GM18505 (cell line): ENCODE data around the gene ASPRV1.
"Not testable (repeated sequence)": the region's sequence is repeated elsewhere in the genome, so short reads cannot be mapped to it uniquely, and the experiment has no call there.

ENCODE experiments used
- ATAC-seq: cut with Tn5 transposase; IDR thresholded peaks from one replicate; pipeline ENCODE4 v1.9.1; 2021; ENCODE audit not compliant: unreplicated experiment
- POLR2A ChIP-seq: IDR thresholded peaks from 4 replicates; pipeline ENCODE4 v1.6.1; 2011; ENCODE audit warnings: borderline replicate concordance; ENCODE audit not compliant: insufficient read depth, insufficient read length; ENCODE audit errors: extremely low read depth

The ASPRV1 gene

DNA sequence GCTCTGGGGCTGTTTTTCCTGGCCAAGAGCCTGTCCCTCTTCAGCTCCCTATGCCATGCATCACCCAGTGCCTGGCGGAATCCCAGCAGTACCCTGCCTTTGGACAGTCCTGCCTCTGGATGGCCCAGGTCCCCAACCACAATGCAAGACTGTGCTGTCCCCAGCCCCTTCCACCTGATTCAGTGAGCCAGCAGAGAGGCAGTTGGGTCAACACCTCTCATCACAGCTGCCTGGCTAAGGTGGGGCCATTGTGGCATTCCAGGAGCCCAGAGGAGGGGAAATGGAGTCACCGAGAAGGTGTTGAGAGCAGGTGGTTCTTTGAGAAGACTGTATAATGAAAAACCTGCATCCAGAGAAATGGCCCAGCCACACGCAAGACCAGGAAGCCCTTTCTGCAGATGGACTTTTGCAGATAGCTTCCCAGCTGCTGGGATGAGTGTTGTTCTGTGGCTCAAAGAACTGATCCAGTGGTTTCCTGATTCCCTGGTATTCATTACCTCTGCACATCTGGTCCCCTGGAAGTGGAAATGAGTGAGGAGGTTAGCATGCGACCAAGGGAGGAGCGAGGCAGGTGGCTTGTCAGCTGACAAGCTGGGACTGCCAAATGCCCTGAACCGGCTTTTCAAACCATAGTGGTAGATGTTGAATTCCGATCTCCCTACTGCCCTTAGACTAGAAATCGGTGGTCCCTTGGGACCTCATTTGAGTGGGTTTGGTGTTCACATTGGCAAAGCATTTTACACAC, 1.7 kb upstream of the ASPRV1 start:
- no peak for ATAC-seq
- TF ChIP-seq POLR2A: no peak

DNA sequence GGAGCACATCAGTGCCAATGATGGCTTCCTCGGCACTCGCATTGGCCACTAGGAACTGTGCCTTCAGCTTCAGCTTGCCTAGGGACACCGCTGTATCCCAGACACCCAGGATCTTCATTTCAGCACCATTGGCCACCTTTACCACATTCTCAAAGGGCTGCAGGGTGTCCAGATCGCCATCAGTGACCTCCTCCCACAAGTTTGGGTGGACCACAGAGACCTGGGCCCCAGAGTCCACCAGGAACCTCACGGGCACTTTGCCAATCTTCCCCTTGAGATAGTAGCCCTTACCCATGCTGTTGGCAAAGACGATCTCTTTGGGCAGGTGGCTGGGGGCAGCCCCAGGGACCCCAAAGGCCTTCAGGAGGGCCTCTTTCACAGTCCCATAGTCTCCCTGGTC, 610 bp downstream of the ASPRV1 start:
- ATAC-seq: no peak
- no peak for TF ChIP-seq POLR2A

DNA sequence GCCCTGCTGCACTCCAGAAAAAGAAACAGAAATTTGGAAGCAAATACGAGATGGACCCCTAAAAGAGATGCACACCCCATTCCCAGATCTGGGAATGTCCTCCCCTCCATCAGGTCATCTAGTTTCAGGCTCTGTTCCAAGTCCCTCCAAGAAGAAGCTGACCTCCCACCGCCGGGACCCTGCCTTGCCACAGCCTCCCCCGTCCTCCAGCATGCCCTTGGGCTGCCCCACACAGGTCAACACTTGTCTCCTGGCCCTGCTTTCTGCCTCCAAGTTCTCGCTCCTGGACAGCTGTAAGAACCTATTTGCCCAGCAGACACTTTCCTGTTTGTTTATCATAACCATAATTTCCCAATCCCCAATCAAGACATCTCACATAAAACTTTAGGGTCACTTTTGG, 2.0 kb downstream of the ASPRV1 start:
- no peak for ATAC-seq
- no peak for TF ChIP-seq POLR2A

DNA sequence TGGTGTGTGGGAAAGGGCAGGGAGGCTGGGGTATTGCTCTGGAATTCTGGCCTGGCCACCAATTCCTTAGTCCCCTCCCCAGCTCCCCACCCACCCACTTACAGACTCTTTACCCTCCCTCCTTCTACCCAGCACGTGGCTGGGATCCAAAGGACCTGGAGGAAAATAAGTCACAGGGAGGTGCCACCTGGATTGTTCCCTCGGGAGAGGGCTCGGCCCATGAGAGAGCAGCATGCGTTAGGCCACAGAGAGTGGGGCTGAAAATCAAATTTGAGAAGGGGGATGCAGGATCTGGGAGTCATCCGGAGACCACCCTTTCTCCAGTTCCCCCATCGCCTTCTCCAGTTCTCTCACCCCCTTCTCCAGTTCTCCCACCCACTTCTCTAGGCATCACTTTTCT, 3.0 kb downstream of the ASPRV1 start:
- ATAC-seq: no peak
- TF ChIP-seq POLR2A: no peak

DNA sequence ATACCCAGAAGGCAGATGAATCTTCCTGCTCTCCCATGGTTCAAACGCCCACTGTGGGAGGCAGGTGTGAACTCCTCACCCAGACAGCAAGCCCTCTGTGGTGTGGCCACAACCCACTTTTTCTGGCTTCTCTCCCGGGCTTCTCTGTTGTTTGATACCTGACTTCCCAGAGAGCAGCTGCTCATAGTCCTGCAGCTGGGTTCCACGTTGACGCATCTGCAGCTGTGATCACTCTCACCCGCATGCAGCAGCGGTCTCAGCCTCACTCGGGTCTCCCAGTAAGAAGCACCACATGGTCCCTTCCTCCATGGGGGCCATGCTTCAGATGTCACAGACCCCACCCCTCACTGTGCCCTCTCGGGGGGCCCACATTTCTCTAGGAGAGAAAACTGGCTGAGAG, 3.5 kb downstream of the ASPRV1 start:
- no peak for ATAC-seq
- no peak for TF ChIP-seq POLR2A

DNA sequence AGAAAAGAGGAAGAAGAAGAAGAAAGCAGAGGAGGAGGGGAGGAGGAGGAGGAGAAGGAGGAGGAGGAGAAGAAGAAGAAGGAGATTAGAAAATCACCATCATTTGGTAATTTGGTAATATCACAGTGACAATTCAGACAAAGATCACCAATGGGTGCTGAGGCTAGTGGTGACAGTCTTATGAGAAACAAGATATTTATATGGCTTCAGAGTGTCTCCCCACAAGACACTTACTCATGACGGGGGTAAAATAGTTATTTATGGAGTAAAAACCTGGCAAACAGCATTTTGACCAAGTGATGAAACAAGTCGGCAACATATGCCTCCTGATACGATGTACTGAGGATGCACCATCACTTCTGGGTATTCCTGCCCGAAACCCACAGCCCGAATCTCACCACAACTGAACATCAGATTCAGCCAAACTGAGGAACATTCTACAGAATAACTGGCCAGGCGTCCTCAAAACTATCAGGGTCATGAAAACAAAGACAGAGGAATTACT, 4.9 kb downstream of the ASPRV1 start:
- no peak for ATAC-seq
- TF ChIP-seq POLR2A: no peak

DNA sequence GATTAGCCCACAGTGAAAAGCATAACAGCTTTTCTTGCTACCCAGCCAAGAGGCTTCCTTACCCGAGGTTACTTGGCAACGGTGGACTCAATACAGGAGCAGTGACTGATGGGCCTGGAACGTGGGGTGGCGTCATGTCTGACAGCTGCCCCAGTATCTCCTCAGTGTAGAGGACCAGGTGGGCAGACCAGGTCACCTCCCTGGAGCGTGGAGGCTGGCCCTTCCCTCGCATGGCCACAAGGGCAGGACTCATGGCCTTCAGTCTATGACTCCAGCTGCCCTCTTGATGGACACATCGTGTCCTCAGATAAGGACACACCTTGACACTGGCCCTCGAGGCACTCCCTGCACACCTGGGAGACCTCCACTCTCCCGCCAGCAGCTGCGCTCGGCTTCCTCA, 6.4 kb downstream of the ASPRV1 start:
- no peak for ATAC-seq

DNA sequence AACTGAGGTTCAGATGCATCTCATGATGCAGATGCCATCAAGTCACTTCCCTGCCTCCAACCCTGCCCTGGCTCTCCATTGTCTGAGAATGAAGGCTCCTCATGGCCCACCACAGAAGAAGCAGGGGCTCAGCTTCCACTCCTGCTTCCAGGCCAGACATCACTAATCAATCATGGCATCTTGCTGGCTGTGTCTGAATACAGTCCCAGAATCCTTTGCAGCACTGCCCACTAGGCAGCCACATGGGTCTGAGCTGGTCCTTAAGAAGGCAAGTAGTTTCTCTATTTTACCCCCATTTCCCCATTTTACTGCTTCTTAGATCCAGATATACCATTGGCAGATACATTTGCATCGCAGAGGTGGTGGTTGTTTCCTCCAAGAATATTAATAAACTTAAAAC, 7.3 kb downstream of the ASPRV1 start:
- no peak for TF ChIP-seq POLR2A
- ATAC-seq: no peak

More for the DNA sequence above, 6.4 kb downstream of the ASPRV1 start:
- no peak for TF ChIP-seq POLR2A

DNA sequence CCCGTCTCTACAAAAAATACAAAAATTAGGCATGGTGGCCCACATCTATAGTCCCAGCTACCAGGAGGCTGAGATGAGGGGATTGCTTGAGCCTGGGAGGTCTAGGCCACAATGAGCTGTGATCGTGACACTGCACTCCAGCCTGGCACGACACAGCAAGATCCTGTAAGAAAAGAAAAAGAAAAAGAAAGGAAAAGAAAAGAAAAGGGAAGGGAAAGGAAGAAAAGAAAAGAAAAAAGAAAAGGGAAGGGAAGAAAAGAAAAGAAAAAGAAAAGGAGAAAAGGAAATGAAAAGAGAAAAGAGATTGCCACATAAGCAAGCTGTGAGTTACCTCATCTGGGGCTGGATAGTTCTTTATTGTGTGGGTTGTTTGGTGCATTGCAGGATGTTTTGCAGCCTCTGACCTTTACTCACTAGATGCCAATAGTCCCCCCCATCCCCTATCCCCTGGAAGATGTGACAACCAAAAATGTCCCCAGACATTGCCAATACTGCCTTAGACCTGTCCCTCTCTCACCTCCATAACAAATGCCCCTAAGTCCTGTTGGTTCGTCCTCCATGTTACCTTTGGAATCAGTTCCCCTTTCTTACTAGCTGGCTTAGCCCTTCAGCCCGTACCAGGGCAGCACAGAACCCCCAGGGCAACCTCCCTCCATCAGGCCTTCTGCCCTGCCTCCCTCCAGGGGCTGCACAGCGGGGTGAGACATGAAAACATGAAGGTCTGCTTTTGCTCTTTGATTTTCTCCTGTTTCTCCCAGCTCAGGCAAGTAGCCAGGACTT, 8.9 kb downstream of the ASPRV1 start:
- no peak for TF ChIP-seq POLR2A
- ATAC-seq: no peak

DNA sequence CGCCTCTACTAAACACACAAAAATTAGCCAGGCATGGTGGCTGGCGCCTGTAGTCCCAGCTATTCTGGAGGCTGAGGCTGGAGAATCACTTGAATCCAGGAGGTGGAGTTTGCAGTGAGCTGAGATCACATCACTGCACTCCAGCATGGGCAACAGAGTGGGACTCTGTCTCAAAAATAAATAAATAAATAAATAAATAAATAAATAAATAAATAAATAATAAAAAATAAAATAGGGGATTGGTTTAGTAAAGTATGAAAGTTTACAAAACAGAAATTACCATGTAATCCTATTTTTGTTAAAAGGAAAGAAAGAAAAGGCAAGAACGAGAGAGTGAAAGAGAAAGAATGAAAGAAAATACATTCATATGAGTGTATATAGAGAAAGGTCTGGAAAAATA, 10.8 kb downstream of the ASPRV1 start:
- ATAC-seq: not testable (repeated sequence)

DNA sequence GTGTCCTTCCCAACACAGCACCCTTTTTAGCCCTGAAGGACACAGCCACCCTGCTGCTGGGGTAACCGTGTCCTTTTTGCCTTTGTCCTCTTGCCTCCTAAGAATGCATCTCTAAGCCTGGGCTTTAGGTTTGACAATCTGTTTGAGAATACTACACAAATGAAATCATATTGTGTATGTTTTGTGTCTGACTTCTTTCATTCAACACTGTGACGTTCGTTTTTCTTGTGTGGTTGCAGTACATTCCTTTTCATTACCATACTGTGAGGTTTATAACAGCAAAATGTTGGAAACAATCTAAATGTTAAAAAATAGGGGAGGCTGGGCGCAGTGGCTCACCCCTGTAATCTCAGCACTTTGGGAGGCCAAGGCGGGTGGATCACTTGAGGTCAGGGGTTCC, 11.2 kb downstream of the ASPRV1 start:
- ATAC-seq: no peak
- no peak for TF ChIP-seq POLR2A

DNA sequence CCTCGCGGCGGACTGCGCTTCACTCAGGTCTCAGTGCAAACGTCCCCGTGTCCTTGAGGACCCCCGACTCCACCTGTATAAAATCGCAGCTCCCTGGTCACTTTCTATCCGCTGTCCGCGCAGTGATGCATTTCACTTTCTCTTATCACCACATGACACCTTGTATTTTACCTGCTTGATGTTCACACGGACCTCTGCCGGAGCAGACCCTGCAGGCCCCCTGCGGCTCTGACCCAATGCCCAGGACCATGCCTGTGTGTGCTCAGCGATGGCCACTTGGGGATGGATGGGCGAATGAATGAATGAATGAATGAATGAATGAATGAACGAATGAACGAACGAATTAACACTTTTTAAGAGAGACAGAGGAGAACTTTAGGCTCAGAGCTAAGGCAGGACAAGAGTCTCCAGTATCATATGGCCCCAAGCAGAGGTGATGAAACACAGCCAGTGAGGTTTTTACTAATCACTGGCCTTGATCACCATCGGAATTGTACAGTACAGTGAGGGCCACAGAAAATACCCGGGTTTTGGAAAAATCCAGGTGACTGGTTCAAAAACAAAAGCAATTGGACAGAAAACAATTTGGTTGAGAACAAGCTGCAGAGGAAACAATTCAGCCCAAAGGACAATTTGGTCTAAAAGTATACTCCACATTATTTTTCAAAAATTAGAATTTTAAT, 12.3 kb downstream of the ASPRV1 start:
- ATAC-seq: no peak
- no peak for TF ChIP-seq POLR2A

DNA sequence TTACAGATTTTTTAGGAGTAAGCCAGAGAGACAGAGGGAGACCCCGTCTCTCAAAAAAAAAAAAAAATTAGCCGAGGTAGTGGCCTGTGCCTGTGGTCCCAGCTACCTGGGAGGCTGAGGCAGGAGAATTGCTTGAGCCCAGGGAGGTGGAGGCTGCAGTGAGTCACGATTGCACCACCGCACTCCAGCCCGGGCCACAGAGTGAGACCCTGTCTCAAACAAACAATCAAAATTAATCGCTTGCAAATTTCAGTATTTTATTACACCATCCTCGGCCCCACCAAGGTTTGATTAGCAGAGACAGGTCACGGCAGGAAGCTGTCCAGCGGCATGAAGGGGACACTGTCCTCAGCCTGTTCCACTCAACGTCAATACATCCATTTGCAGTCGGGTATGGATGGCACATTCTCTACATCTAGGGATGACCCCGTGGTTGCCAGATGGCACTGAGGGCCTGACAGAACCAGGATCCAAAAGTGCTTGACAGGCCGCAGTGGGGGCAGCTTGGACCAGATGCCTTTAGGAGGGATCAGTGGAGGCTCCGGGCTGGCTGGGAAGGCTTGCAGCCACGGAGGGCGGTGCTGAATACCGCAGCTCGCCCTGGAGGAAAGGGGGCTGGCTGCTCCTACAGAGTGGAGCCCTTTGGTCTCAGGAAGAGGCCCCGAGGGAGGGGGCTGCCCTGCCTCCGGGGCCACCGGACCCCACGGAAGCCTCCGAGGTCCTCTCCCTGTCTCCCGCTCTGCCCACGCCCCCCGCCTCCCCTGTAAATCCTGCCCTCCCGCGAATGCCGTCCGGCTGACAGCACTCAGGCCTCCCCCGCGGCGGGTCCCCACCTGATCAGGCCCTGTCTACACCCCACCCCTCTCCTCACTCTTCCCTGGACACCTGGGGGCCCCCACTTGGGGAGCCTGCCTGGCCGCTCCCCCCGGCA, 13.1 kb downstream of the ASPRV1 start:
- TF ChIP-seq POLR2A: no peak
- ATAC-seq: no peak
